Subcutaneous adipose tissue (tissue), 4 donors: Measurements from ENCODE around the gene NR1D1. TPM values are rescaled to one million over a fixed set of nuclear protein-coding genes. Genes with fewer than 3 reads are reported as not detected.

Experiments used
- CTCF ChIP-seq: fragments of 450-650 bp; IDR thresholded peaks from one replicate; pipeline ENCODE4 v1.5.1; 2016; ENCODE audit warnings: low read depth, mild to moderate bottlenecking, control low read depth, antibody characterized with exemption, moderate library complexity
- total RNA-seq, 4 donors: library from RNA; depleted of rRNA; stranded (reverse); fragments of >200 nt; gene quantifications; one replicate each; pipeline ENCODE4 v1.1.0, GENCODE V29; 2016

NR1D1 gene
- total RNA-seq, result 10 to 100 TPM in 2 of 4 donors, 1 to 10 TPM in 2; 4.2 to 16.0 (median 12.7) TPM

GRCh38 chr17:40100419-40100668 lies at the start of gene NR1D1:
Gene NR1D1 (minus strand): TSS chr17:40100589. CDS start chr17:40100094, 495 bp downstream.
- TF ChIP-seq CTCF, result no peak

- TF ChIP-seq CTCF, result no peak
These were observed 48.1 kb upstream of the NR1D1 start for GRCh38 chr17:40148527-40148926.

- no peak for TF ChIP-seq CTCF
These were observed 45.1 kb upstream of the NR1D1 start for GRCh38 chr17:40145476-40145875.

GRCh38 chr17:40139566-40140058 lies 39.2 kb upstream of the NR1D1 start:
- TF ChIP-seq CTCF, result no peak

- no peak for TF ChIP-seq CTCF
These were observed 35.4 kb upstream of the NR1D1 start for GRCh38 chr17:40135817-40136216.

GRCh38 chr17:40134184-40134583 lies 33.8 kb upstream of the NR1D1 start:
- TF ChIP-seq CTCF, result no peak

GRCh38 chr17:40130352-40131042 lies 30.1 kb upstream of the NR1D1 start:
- TF ChIP-seq CTCF, result no peak
